SK-N-SH (cell line): ENCODE measurements around the gene SRRM2.

Experiments used
- CTCF ChIP-seq: fragments of 200-600 bp; sonication (generic); IDR thresholded peaks from 2 replicates; pipeline ENCODE4 v1.6.1; 2017; ENCODE audit warnings: antibody characterized with exemption, mild to moderate bottlenecking, moderate library complexity
- ELF1 ChIP-seq: IDR thresholded peaks from 2 replicates; pipeline ENCODE4 v1.4.0; 2012
- EP300 ChIP-seq, 2 experiments: IDR thresholded peaks; 2 replicates each; pipeline versions ENCODE4 v1.4.0 to v1.6.1; 2012; ENCODE audit warnings: borderline replicate concordance in 1 of 2, low read depth in 1 of 2, low read length in 1 of 2
- JUND ChIP-seq: IDR thresholded peaks from 2 replicates; pipeline ENCODE4 v1.4.0; 2012
- MAX ChIP-seq: IDR thresholded peaks from 2 replicates; pipeline ENCODE4 v1.4.0; 2012; ENCODE audit warnings: low read depth
- POLR2AphosphoS5 ChIP-seq: IDR thresholded peaks from 2 replicates; pipeline ENCODE4 v1.6.1; 2012; ENCODE audit warnings: low read depth, low read length
- TEAD4 ChIP-seq: IDR thresholded peaks from 2 replicates; pipeline ENCODE4 v1.4.0; 2012; ENCODE audit warnings: mild to moderate bottlenecking, borderline replicate concordance; ENCODE audit not compliant: insufficient read depth
- TF ChIP-seq, protein P1 (sequence below): IDR thresholded peaks from 2 replicates; pipeline ENCODE4; 2012

DNA sequence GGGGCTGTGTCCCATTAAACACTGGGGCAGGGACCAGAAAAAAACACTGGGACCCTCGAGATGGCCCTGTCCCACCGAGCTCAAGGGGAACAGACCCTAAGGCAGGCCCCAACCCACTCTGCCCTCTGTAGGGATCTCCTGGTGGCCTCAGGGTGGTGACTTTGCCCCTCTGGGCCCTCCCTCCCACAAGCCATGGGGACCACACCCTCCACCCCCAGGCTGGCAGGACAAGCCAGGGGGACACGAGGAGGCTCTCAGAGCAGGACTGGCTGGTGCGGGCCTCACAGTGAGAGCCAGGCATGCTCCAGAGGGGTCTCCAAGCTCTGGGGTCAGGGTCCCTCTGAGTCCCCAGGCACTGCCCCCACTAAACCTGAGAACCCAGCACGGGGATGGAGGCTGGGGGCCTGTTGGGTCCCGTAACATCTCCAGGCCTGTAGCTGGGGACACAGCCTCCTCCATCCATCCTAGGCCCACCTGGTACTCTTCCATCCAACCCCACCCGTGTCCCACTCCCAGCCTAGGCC, 14.5 kb upstream of the SRRM2 start:
- TF ChIP-seq MAX (no peak), CTCF (no peak), TEAD4 (no peak), JUND (no peak), POLR2AphosphoS5 (no peak), ELF1 (no peak), EP300 (IDR thresholded peaks at IDR 0.05; ENCODE audit: borderline replicate concordance in 1 of 2, low read depth in 1 of 2, low read length in 1 of 2) (no peak)
- TF ChIP-seq, protein P1, sequence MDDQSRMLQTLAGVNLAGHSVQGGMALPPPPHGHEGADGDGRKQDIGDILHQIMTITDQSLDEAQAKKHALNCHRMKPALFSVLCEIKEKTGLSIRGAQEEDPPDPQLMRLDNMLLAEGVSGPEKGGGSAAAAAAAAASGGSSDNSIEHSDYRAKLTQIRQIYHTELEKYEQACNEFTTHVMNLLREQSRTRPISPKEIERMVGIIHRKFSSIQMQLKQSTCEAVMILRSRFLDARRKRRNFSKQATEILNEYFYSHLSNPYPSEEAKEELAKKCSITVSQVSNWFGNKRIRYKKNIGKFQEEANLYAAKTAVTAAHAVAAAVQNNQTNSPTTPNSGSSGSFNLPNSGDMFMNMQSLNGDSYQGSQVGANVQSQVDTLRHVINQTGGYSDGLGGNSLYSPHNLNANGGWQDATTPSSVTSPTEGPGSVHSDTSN: no peak
